DLD1 (cell line): ENCODE results near the gene GSTO2.

ENCODE experiments used
- in situ Hi-C: cut with HindIII; loops from 2 replicates; pipeline ENCODE4 v1.10.0; 2017; ENCODE audit warnings: low sequenced_read_pairs

GSTO2 gene

DNA sequence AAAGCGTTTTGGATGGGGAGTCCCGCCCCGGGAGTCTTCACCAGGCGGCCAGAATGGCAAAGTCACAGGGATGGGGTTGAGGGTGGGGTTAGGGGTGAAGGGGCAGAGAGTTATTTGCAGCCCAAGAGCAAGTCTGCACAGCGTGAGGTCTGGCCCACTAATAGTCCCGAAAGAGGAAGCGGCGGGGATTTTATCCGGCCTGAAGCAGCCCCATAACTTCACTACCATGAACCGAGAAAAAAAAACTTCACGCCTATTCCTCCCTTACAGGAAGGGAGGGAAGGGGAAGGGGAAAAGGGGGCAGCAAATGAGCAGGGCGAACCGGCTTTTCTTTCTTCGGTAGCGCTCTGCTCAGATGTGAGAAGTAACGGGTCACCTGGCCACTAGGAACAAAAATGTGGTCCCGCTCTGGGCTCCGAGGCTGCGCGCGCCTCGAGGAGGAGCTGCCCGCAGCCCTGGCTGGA is 68.6 kb downstream of the GSTO2 start:
- in situ Hi-C loops: no loop called here

DNA sequence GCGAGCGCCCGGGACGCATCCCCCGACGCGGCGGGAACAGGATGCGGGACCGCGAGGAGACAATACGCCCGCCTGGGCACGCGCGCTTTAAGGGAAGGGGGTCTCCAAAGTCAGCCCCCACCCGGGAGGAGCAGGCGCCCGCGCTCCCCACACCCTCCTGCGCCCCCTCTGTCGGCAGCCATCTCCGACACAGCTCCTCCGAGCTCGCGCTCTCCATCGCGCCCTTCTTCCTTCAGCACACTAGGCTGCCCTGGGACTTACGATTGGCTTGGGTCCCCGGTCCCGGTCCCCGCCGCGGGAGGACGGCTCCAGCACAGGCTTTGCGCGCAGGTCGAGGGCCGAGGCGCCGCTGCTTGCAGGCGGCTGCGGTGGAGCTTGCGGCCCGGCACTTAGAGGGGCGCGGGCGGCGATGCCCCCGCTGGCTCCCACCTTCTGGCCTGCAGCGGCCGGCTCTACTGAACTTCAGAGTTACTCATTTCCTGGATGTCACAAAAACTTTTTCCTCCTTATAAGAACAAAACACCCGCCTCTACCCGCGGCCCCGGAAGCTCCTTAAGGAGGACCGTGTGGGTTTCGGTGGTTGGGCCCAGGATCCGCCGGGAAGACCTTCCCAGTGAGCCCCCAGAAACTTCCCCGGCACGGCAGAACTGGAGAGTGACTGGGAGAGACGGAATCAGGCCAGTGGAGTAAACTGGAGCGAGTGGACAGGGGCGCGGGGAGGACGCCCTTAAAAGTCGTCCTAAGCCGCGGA is 69.2 kb downstream of the GSTO2 start, which contains the start of gene ITPRIP:
Gene ITPRIP, minus strand, starts transcription at position 481 of the 751 bp plus-strand sequence. CDS start 22,414 bp downstream, outside the sequence.
- in situ Hi-C loops: no loop called here

GRCh38 chr10:104339469-104340110 is 70.6 kb downstream of the GSTO2 start:
- in situ Hi-C loops: no loop called here

DNA sequence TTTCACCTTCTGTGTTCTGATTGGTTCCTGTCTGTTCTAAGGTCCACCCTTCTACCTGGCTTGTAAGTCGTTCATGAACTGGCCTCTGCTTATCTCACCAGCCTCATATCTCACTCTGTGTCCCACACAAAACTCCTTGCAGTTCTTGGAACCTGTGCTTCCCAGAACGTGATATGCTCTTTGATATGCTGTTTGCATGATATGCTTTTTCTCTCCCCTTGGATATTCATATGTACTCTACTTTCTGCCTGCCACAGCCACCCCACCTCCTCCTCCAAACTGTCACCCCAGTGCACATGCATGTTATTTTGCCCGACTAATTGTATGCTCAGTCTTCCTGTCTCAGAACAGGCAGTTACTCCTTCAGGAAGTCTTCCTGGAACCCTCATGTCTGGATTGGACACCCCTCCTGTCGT is 71.1 kb downstream of the GSTO2 start:
- in situ Hi-C loops: no loop called here

DNA sequence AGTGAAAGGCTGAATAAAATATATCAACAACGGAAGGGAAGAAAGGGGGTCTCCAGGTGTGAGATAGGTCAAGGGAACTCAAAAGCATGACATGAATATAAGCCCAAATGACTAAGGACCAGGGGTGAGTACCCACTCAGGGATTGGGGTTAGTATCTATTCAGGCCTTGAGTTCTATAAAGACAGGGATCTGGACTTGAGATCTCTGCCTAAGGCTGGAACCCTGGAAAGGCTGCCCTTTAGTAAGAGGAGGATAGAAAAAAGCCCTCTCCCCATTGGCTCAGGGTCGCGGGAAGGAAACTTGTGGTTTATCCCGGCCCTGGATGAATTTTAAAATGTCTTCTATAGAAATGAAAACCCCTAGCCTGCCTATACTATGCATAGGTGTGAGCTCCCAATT is 71.7 kb downstream of the GSTO2 start:
- in situ Hi-C loops: no loop called here

DNA sequence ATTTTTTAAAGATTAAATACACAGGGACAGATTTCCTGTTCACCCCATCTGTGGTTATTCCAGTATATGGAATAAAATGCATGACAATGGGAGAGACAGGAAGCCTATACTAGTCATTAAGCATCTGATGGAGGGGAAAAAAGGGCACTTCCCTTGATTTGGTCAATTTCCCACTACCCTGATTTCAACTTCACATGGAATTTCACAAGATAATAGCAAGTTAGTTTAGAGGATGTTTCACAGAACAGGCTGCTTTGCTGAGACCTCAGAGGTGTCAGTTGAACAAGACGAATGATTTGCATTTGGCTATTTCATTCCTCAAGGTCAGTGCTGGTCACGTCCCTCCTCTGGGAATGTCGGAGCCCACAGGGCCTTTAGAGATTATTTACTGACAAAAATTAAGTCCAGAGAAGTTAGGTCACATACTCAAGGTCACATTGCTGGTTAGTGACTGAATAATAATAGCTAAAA is 74.0 kb downstream of the GSTO2 start:
- in situ Hi-C loops: no loop called here

DNA sequence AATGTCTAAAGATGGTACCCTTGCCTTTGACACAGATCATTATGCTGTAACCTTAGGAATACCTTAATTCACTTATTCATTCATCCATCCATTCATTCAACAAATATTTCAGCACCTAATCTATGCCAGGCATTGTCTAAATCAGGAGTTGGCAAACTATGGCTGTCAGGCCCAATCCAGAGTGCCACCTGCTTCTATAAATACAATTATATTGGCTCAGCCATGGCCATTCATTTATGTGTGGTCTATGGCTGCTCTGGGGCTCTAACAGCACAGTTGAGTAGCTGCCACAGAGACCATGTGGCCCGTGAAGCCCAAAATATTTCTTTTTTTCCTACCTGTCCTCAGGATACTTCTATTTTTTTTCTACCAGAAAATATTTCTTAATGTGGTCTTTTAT is 75.2 kb downstream of the GSTO2 start:
- in situ Hi-C loops: no loop called here

DNA sequence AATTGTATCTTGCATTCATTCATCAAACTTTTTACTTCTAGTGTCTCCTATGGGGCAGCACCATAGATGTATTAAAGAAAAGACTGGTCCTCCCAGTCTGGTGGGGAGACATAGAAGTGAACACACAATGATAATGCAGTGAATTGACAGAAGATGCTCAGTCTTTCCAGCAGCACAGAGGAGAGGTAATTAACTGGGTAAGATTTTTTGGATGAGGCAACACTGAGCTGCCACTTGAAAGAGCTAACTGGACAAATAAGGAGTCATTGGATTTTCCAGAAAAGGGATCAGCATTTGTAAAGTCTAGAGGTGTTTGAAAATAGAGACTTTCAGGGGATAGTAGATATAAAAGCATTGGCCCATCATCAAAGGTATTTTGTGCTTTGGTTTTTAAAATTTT is 76.5 kb downstream of the GSTO2 start:
- in situ Hi-C loops: no loop called here

DNA sequence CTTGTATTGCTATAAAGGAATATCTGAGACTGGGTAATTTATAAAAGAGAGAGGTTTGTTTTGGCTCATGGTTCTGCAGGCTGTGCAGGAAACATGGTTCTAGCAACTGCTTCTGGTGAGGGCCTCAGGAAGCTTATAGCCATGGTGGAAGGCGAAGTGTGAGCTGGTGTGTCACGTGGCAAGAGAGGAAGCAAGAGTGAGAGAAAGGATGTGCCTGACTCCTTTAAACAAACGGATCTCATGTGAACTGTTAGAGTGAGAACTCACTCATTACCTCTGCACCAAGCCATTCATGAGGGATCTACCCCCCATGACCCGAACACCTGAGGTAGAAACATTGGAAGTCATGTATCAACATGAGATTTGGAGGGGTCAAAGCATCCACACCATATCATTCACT is 77.0 kb downstream of the GSTO2 start:
- in situ Hi-C loops: no loop called here

GRCh38 chr10:104347295-104348045 is 78.5 kb downstream of the GSTO2 start:
- in situ Hi-C loops: no loop called here

GRCh38 chr10:104348601-104349000 is 79.6 kb downstream of the GSTO2 start:
- in situ Hi-C loops: no loop called here

- in situ Hi-C loops: no loop called here
Observed at GRCh38 chr10:104349623-104350126, 80.7 kb downstream of the GSTO2 start.

DNA sequence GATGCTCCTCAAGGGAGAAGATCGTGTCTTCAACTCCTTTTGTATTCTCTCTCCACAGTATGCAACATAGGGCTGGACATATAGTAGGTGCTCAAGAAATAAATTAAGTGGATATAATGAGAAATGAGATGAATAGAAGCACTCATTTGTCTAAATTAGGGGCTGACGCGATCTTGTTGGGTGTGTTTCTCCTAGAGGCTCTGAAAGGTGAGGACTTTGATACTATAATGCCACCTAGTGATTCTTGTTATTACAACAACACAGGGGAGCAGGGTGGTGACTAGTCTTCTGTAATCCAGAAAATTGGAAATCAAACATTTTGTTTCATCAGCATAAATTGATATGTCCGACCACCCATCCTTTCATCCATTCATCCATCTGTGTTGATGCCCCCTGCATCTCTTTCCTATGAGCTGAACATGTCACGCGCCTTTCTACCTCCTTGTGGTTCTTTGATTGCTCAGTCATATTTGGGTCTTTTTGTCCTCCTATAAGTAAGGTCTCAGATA is 81.2 kb downstream of the GSTO2 start:
- in situ Hi-C loops: no loop called here

DNA sequence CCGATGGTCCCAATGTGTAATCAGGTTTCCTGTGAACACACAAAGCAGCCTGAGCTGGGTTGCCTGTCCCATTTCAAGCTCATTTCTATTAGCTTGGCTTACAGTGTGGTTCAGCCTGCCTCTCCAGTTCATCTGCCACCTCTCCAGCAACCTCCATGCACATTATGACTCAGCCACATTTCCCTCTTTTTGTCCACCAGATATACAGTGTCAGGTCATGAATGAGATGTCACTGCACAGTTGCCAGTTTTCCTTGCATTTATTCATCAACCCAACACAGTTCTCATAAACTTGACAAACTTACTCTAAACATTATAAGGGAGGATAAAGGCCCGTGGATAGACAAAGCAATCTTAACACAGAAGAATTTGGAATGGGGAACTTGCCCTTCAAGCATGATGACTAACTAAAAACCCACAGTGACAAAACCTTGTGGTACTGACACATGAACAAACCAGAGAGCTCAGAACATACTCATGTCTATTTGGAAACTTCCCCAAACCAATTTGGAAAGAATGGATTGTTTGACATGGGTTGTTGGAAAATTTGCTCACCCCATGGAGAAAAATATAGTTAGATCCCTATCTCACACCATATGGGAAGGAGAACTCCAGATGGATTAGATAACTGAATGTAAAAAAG is 82.2 kb downstream of the GSTO2 start:
- in situ Hi-C loops: no loop called here

- in situ Hi-C loops: no loop called here
Observed at GRCh38 chr10:104351919-104352318, 82.9 kb downstream of the GSTO2 start.

DNA sequence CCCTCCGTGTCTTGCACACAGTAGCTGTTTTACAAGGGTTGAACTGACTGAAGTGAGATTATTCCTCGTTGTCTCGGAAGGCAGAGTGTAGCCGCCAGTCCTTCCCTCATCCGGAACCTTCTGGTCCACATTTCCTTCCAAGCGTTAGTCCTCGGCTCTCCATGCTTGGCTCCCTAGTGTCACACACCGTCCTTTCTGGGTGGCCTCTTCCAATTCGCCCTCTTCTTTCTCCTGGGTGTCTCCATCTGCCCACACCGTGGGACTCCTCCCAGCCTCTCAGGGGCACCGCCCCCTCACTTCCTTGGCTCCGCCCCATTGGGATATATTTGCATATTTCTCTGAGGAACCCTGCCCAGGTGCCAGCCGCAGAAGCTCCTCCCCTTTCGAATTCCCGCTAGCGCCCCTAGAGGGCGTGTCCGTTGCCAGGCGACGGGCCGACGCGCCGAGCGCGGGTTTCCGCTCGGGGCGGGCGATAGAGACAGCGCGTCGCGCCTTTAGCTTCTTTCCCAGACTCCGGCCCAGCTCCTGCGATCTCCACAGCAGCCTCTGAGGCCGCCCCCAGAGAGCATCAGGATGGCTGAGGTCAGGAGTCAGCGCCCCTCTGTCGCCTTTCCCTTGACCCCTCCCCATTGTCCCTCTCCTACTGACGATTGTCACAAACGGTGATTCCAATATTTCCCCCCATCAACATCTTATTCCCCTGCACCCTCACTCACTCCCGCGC is 84.5 kb downstream of the GSTO2 start, which contains the start of gene CFAP58:
Gene CFAP58, plus strand, starts transcription at position 509 of the 724 bp plus-strand sequence. Its CDS starts 65 bp downstream, at position 574.
- in situ Hi-C loops: no loop called here
